Esophagus muscularis mucosa (tissue), 4 donors: ENCODE measurements around the gene FN1. TPM values are rescaled to one million over a fixed set of nuclear protein-coding genes. Genes with fewer than 3 reads are reported as not detected.

Experiments
- DNase-seq: peaks from one replicate; pipeline ENCODE4 v3.0.0-alpha.2; 2017; ENCODE audit errors: extremely low spot score
- H3K27ac ChIP-seq, 4 donors: fragments of 200-600 bp; sonication (generic); replicated peaks in 1 of 4; 1 replicate in 3 of 4; 2 replicates in 1 of 4; pipeline ENCODE4 v1.5.1; 2016 to 2019; ENCODE audit warnings: mild to moderate bottlenecking in 1 of 4
- H3K27me3 ChIP-seq, 4 donors: fragments of 200-600 bp; sonication (generic); one replicate each; pipeline versions ENCODE4 v1.5.1 to v1.6.0; 2016 to 2019
- H3K36me3 ChIP-seq, 4 donors: fragments of 200-600 bp; sonication (generic); one replicate each; pipeline ENCODE4 v1.5.1; 2016 to 2019
- H3K4me1 ChIP-seq, 4 donors: fragments of 200-600 bp; sonication (generic); one replicate each; pipeline ENCODE4 v1.5.1; 2016 to 2019
- H3K4me3 ChIP-seq, 4 donors: fragments of 200-600 bp; sonication (generic); 1 replicate in 2 of 4; 2 replicates in 2 of 4; pipeline ENCODE4 v1.5.1; 2016 to 2019; ENCODE audit warnings: mild to moderate bottlenecking in 4 of 4, moderate library complexity in 1 of 4
- H3K9me3 ChIP-seq, 4 donors: fragments of 200-600 bp; sonication (generic); 1 replicate in 3 of 4; 2 replicates in 1 of 4; pipeline ENCODE4 v1.5.1; 2016 to 2019
- CTCF ChIP-seq, 3 experiments: fragments of 200-600 bp in 2 of 3; fragments of 450-650 bp in 1 of 3; sonication (generic) in 2 of 3; IDR thresholded peaks; one replicate each; pipeline ENCODE4 v1.5.1; 2017 to 2019; ENCODE audit warnings: antibody characterized with exemption in 3 of 3, mild to moderate bottlenecking in 2 of 3, moderate library complexity in 1 of 3
- EP300 ChIP-seq: sonication (generic); formaldehyde crosslinking; IDR thresholded peaks from one replicate; pipeline ENCODE4 v1.6.1; 2017; ENCODE audit warnings: antibody characterized with exemption
- POLR2A ChIP-seq: fragments of 450-650 bp; IDR thresholded peaks from one replicate; pipeline ENCODE4 v1.6.1; 2017; ENCODE audit warnings: antibody characterized with exemption, moderate library complexity, mild to moderate bottlenecking, low read depth
- POLR2AphosphoS5 ChIP-seq, 2 donors: sonication (generic); formaldehyde crosslinking; IDR thresholded peaks; one replicate each; pipeline ENCODE4 v1.6.1; 2017; ENCODE audit warnings: antibody characterized with exemption in 2 of 2
- WGBS: methylation state at CpG from one replicate; pipeline ENCODE4 v1.1.5; 2018; 5-methylcytosine and 5-hydroxymethylcytosine counted together
- intact Hi-C: fragments of 100-400 bp; cut with DNase I; formaldehyde crosslinking; loops from one replicate; pipeline ENCODE4 v1.15.1; 2023
- total RNA-seq, 4 donors: library from RNA; depleted of rRNA; stranded (reverse); fragments of >200 nt; gene quantifications; one replicate each; pipeline versions ENCODE4 v1.1.0 to v1.2.1, GENCODE V29; 2016

The FN1 gene
- total RNA-seq, 4 donors from 2014 or later = 2,256 to 4,873 (median 2,950) TPM

- intact Hi-C loops = no loop called here
Measured at GRCh38 chr2:215419113-215419512, 16.8 kb downstream of the FN1 start.

GRCh38 chr2:215418064-215418963 lies 17.6 kb downstream of the FN1 start:
- Histone ChIP-seq H3K4me3 (no peak overlapping the region), H3K27me3 (no peaks in the 10 kb centered on the region), H3K27ac (peak overlapping the region; percentile 66 to 77 (median 72)), H3K36me3 (peaks cover 23 to 92% (median 43%) of the 10 kb centered on the region in 4 donors), H3K9me3 (no peaks in the 10 kb centered on the region), H3K4me1 (peaks cover 0 to 93% (median 72%) of the 10 kb centered on the region in 4 donors)
- intact Hi-C loops = no loop called here
- TF ChIP-seq EP300 = no peak
- TF ChIP-seq POLR2AphosphoS5 (IDR thresholded peaks at IDR 0.05) = peak in 1 of 2 donors; percentile 27
- WGBS = 38% methylated on average over 3 of the region's 3 CpGs
- DNase-seq = no peak

More at GRCh38 chr2:215419113-215419512, 16.8 kb downstream of the FN1 start:
- TF ChIP-seq EP300 (no peak), CTCF (IDR thresholded peaks at IDR 0.05) (no peak)
- Histone ChIP-seq H3K4me3 (no peak overlapping the region), H3K4me1 (peaks cover 0 to 96% (median 77%) of the 10 kb centered on the region in 4 donors), H3K36me3 (peaks cover 24 to 92% (median 45%) of the 10 kb centered on the region in 4 donors), H3K27ac (peak overlapping the region; percentile 66 to 77 (median 72)), H3K9me3 (no peaks in the 10 kb centered on the region), H3K27me3 (no peaks in the 10 kb centered on the region)
- no peak for DNase-seq
- 40% methylated on average over 3 of the region's 3 CpGs for WGBS

GRCh38 chr2:215417400-215417951 lies 18.4 kb downstream of the FN1 start:
- H3K4me3 ChIP-seq = no peak overlapping the region
- H3K4me1 ChIP-seq = peaks cover 0 to 91% (median 71%) of the 10 kb centered on the region in 4 donors
- intact Hi-C loops = no loop called here
- no peak for DNase-seq
- TF ChIP-seq POLR2A = no peak
- TF ChIP-seq CTCF (IDR thresholded peaks at IDR 0.05) = no peak
- TF ChIP-seq POLR2AphosphoS5 (IDR thresholded peaks at IDR 0.05) = peak in 1 of 2 donors; percentile 21
- H3K9me3 ChIP-seq = no peaks in the 10 kb centered on the region
- peak overlapping the region; percentile 66 to 77 (median 72) for H3K27ac ChIP-seq
- 38% methylated on average over 4 of the region's 4 CpGs for WGBS
- H3K36me3 ChIP-seq = peaks cover 25 to 92% (median 46%) of the 10 kb centered on the region in 4 donors
- no peaks in the 10 kb centered on the region for H3K27me3 ChIP-seq

- Histone ChIP-seq H3K9me3 (no peaks in the 10 kb centered on the region), H3K4me1 (peaks cover 0 to 91% (median 70%) of the 10 kb centered on the region in 4 donors), H3K36me3 (peaks cover 21 to 91% (median 43%) of the 10 kb centered on the region in 4 donors), H3K27me3 (no peaks in the 10 kb centered on the region), H3K4me3 (no peak overlapping the region), H3K27ac (peak overlapping the region; percentile 66 to 77 (median 72))
- WGBS = 43% methylated on average over 2 of the region's 2 CpGs
- no peak for TF ChIP-seq CTCF (IDR thresholded peaks at IDR 0.05)
- peak in 1 of 2 donors; percentile 21 for TF ChIP-seq POLR2AphosphoS5 (IDR thresholded peaks at IDR 0.05)
- DNase-seq = no peak
- intact Hi-C loops = no loop called here
Measured at GRCh38 chr2:215416656-215417055, 19.2 kb downstream of the FN1 start.

GRCh38 chr2:215415820-215416577 lies 19.9 kb downstream of the FN1 start:
- Histone ChIP-seq H3K4me3 (no peak overlapping the region), H3K4me1 (peaks cover 0 to 91% (median 71%) of the 10 kb centered on the region in 4 donors), H3K27me3 (no peaks in the 10 kb centered on the region), H3K9me3 (no peaks in the 10 kb centered on the region), H3K27ac (peak overlapping the region; percentile 66 to 77 (median 72)), H3K36me3 (peaks cover 14 to 85% (median 42%) of the 10 kb centered on the region in 4 donors)
- intact Hi-C loops = no loop called here
- 42% methylated on average over 1 of the region's 1 CpG for WGBS
- TF ChIP-seq POLR2A = no peak
- TF ChIP-seq POLR2AphosphoS5 (IDR thresholded peaks at IDR 0.05) = no peak
- no peak for DNase-seq
